Measurements from ENCODE around the gene FAM89B. TPM values are rescaled to one million over a fixed set of nuclear protein-coding genes. Genes with fewer than 3 reads are reported as not detected.
"Not testable (repeated sequence)": the region's sequence is repeated elsewhere in the genome, so short reads cannot be mapped to it uniquely, and the experiment has no call there.

The FAM89B gene
- total RNA-seq: 84.8 to 91.9 TPM (median 86.8 TPM) in 3 replicates
- long read RNA-seq, transcript FAM89B-202 (2 exons, 1,337 nt): minor isoform, 71 of 333 reads
- long read RNA-seq, transcript FAM89B-201 (2 exons, 1,409 nt): minor isoform, 28 of 333 reads
- long read RNA-seq, transcript FAM89B-203 (2 exons, 1,263 nt): major isoform, 225 of 333 reads
- long read RNA-seq, partial matches to known transcripts: 0 of 333 reads
- long read RNA-seq, other reads (novel, unspliced or antisense): 9 of 333 reads

GRCh38 chr11:65572356-65573051, at the start of gene FAM89B:
TSS of gene FAM89B (plus strand) at chr11:65572538. CDS start at chr11:65572670, 132 bp downstream.
- H3K27me3 Mint-ChIP-seq (ENCODE audit: low read depth): no peaks in the 10 kb centered on the region
- no peaks in the 10 kb centered on the region for H3K9me3 Mint-ChIP-seq (ENCODE audit: low read depth)
- H3K36me3 Mint-ChIP-seq (ENCODE audit: low read depth): peaks cover 7% of the 10 kb centered on the region
- DNase-seq (ENCODE audit: low spot score): no peak
- peaks cover 71% of the 10 kb centered on the region for H3K4me1 Mint-ChIP-seq (ENCODE audit: low read depth)
- H3K27ac Mint-ChIP-seq (ENCODE audit: unreplicated experiment): peak within 1 kb of the TSS; percentile 98
- TF ChIP-seq CTCF (IDR thresholded peaks at IDR 0.05): no peak
- peak within 1 kb of the TSS; percentile 99 for H3K4me3 Mint-ChIP-seq (ENCODE audit: unreplicated experiment)

GRCh38 chr11:65522718-65523630, 49.4 kb upstream of the FAM89B start:
- H3K36me3 Mint-ChIP-seq (ENCODE audit: low read depth); H3K4me3 Mint-ChIP-seq (ENCODE audit: unreplicated experiment); H3K9me3 Mint-ChIP-seq (ENCODE audit: low read depth); DNase-seq (ENCODE audit: low spot score); H3K27me3 Mint-ChIP-seq (ENCODE audit: low read depth); H3K27ac Mint-ChIP-seq (ENCODE audit: unreplicated experiment): not testable (repeated sequence)
- H3K4me1 Mint-ChIP-seq (ENCODE audit: low read depth): peaks cover 38% of the 10 kb centered on the region

- H3K9me3 Mint-ChIP-seq (ENCODE audit: low read depth); H3K27ac Mint-ChIP-seq (ENCODE audit: unreplicated experiment); H3K4me3 Mint-ChIP-seq (ENCODE audit: unreplicated experiment); H3K36me3 Mint-ChIP-seq (ENCODE audit: low read depth); H3K27me3 Mint-ChIP-seq (ENCODE audit: low read depth): not testable (repeated sequence)
- peaks cover 38% of the 10 kb centered on the region for H3K4me1 Mint-ChIP-seq (ENCODE audit: low read depth)
- peak; percentile 54 for DNase-seq (ENCODE audit: low spot score)
These were observed 48.7 kb upstream of the FAM89B start for GRCh38 chr11:65523631-65523968.

GRCh38 chr11:65524014-65524740, 48.2 kb upstream of the FAM89B start:
- Mint-ChIP-seq H3K4me3 (ENCODE audit: unreplicated experiment) (peak overlapping the region; percentile 54), H3K4me1 (ENCODE audit: low read depth) (peaks cover 42% of the 10 kb centered on the region), H3K36me3 (ENCODE audit: low read depth) (peaks cover 10% of the 10 kb centered on the region), H3K27ac (ENCODE audit: unreplicated experiment) (peak overlapping the region; percentile 36), H3K9me3 (ENCODE audit: low read depth) (no peaks in the 10 kb centered on the region), H3K27me3 (ENCODE audit: low read depth) (no peaks in the 10 kb centered on the region)
- DNase-seq (ENCODE audit: low spot score): peak; percentile 85
- no peak for TF ChIP-seq CTCF (IDR thresholded peaks at IDR 0.05)

GRCh38 chr11:65524741-65525545, 47.4 kb upstream of the FAM89B start, which contains the start of gene SCYL1:
TSS of gene SCYL1 (plus strand) at chr11:65525083. CDS start at chr11:65525154, 71 bp downstream.
- Mint-ChIP-seq H3K9me3 (ENCODE audit: low read depth) (no peaks in the 10 kb centered on the region), H3K27me3 (ENCODE audit: low read depth) (no peaks in the 10 kb centered on the region), H3K4me3 (ENCODE audit: unreplicated experiment) (peak within 1 kb of the TSS; percentile 90), H3K36me3 (ENCODE audit: low read depth) (peaks cover 10% of the 10 kb centered on the region), H3K4me1 (ENCODE audit: low read depth) (peaks cover 42% of the 10 kb centered on the region), H3K27ac (ENCODE audit: unreplicated experiment) (peak within 1 kb of the TSS; percentile 81)
- DNase-seq (ENCODE audit: low spot score): peak; percentile 90
- peak; percentile 15 for TF ChIP-seq CTCF (IDR thresholded peaks at IDR 0.05)
